Ovary (tissue), 9 donors: ENCODE results near the gene ZNF579. TPM values are rescaled to one million over a fixed set of nuclear protein-coding genes. Genes with fewer than 3 reads are reported as not detected.

Experiments
- DNase-seq, 5 donors: peaks; one replicate each; pipeline ENCODE4 v3.0.0-alpha.2; 2019 to 2020
- H3K27ac ChIP-seq, 2 donors: fragments of 200-600 bp; one replicate each; pipeline versions ENCODE4 v1.5.1 to v1.8.0; 2019 to 2022
- H3K27me3 ChIP-seq: fragments of 200-600 bp; one replicate; pipeline ENCODE4 v1.8.0; 2022
- H3K36me3 ChIP-seq: fragments of 200-600 bp; sonication (generic); one replicate; pipeline ENCODE4 v1.5.1; 2019
- H3K4me1 ChIP-seq: one replicate; pipeline ENCODE4 v1.8.1; 2013; ENCODE audit warnings: mild to moderate bottlenecking, moderate library complexity; ENCODE audit not compliant: insufficient read depth
- H3K4me3 ChIP-seq: fragments of 200-600 bp; sonication (generic); one replicate; pipeline ENCODE4 v1.5.1; 2017
- H3K9me3 ChIP-seq, 2 donors: fragments of 200-600 bp in 1 of 2; sonication (generic) in 1 of 2; one replicate each; pipeline versions ENCODE4 v1.5.1 to v1.8.1; 2013 to 2019; ENCODE audit warnings: mild to moderate bottlenecking in 1 of 2, moderate library complexity in 1 of 2
- EP300 ChIP-seq: sonication (generic); formaldehyde crosslinking; IDR thresholded peaks from one replicate; pipeline ENCODE4 v1.6.1; 2017; ENCODE audit warnings: antibody characterized with exemption
- POLR2A ChIP-seq: fragments of 450-650 bp; IDR thresholded peaks from one replicate; pipeline ENCODE4 v1.6.1; 2017; ENCODE audit warnings: antibody characterized with exemption, mild to moderate bottlenecking, moderate library complexity
- WGBS, 3 donors: extraction: QIAGEN DNeasy Blood & Tissue Kit in 1 of 3; methylation state at CpG; one replicate each; pipeline versions ENCODE4 v1.1.5 to v1.1.7; 2013 to 2017; 5-methylcytosine and 5-hydroxymethylcytosine counted together
- intact Hi-C, 4 donors: fragments of 100-400 bp; cut with DNase I; formaldehyde crosslinking; loops; one replicate each; pipeline versions ENCODE4 v1.11.0 to v1.15.1; 2022 to 2023
- polyA plus RNA-seq, 2 donors: library from polyadenylated mRNA; stranded (reverse); fragments of 200-250 nt in 1 of 2; fragments of 350-450 nt in 1 of 2; fragmentation: Illumina TruSeq in 1 of 2; extraction: RNeasy Lipid Tissue Mini Kit (QIAGEN cat#74804) in 1 of 2; gene quantifications; one replicate each; pipeline ENCODE4 v1.2.3, GENCODE V29; 2013 to 2014
- total RNA-seq, 7 donors: library from RNA; depleted of rRNA in 2 of 7; stranded (reverse); fragments of >200 nt in 2 of 7; fragmentation: NEBNext Ultra II Directional in 3 of 7; extraction: Animal tissue kit (Norgen Biotek cat#: 25700) in 3 of 7; gene quantifications; one replicate each; pipeline versions ENCODE4 v1.1.0 to v1.2.4, GENCODE V29; 2016 to 2023
- TF ChIP-seq, protein P1 (sequence below), 3 donors: fragments of 450-650 bp in 2 of 3; fragments of 200-600 bp in 1 of 3; IDR thresholded peaks; one replicate each; pipeline versions ENCODE4 v1.5.1 to v1.8.0; 2016 to 2022; ENCODE audit warnings: antibody characterized with exemption in 3 of 3, mild to moderate bottlenecking in 1 of 3
- donor health status: DM: no; HTN: no; CAD: no; lungs with moderate emphysema.
- donor health status: DM: no; HTN: no; CAD: no.
- donor health status: Bipolar disorder and iron deficiency.
- donor health status: DM: yes; HTN: yes; CAD: no.
- donor health status: DM: no; HTN: no; CAD: no.
- donor health status: DM: yes; HTN: yes; CAD: no.

Gene ZNF579
- total and polyA plus RNA-seq, 9 donors: 2.7 to 24.4 (median 15.6) TPM

DNA sequence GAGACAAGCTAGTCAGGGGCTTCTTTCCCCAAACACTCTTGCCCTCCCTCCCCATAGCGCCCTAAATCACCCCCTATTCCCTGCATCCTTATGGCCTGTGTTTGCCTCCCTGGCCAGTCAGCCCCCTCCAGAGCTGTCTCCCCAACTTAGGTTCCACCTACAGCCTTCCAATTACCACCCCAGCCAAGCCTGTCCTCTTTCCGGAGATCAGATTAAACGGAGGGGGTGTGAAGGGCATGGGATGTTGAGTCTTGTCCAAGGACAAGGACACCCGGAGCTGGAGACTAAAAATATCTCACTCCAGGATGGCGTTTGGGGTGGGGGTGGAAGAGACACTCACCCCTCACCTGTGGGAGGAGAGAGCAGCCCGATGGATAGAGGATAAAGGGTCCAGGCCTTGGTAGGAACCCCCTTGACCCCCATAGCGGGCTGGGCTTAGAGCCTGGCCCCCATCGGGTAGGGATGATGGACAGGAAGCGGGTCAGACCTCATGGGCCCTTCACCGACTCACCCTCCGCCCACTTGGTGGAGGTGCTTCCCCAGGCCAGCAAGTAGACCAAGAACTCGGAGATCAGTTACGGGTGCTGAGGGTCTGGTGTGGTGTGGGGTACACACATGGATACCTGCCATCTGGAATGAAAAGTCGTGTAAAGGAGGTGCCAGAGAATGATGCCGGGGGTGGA is 30.8 kb upstream of the ZNF579 start:
- DNase-seq: no peak
- Histone ChIP-seq H3K4me1 (peaks cover 2% of the 10 kb centered on the region), H3K27ac (no peak overlapping the region), H3K9me3 (no peaks in the 10 kb centered on the region), H3K36me3 (no peaks in the 10 kb centered on the region), H3K4me3 (no peak overlapping the region), H3K27me3 (no peaks in the 10 kb centered on the region)
- intact Hi-C loops: no loop called here
- TF ChIP-seq EP300 (no peak), POLR2A (no peak)
- TF ChIP-seq, protein P1, sequence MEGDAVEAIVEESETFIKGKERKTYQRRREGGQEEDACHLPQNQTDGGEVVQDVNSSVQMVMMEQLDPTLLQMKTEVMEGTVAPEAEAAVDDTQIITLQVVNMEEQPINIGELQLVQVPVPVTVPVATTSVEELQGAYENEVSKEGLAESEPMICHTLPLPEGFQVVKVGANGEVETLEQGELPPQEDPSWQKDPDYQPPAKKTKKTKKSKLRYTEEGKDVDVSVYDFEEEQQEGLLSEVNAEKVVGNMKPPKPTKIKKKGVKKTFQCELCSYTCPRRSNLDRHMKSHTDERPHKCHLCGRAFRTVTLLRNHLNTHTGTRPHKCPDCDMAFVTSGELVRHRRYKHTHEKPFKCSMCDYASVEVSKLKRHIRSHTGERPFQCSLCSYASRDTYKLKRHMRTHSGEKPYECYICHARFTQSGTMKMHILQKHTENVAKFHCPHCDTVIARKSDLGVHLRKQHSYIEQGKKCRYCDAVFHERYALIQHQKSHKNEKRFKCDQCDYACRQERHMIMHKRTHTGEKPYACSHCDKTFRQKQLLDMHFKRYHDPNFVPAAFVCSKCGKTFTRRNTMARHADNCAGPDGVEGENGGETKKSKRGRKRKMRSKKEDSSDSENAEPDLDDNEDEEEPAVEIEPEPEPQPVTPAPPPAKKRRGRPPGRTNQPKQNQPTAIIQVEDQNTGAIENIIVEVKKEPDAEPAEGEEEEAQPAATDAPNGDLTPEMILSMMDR (IDR thresholded peaks at IDR 0.05): no peak
- 55 to 67% (median 62%) methylated on average over 15 of the region's 15 CpGs for WGBS, 3 donors

DNA sequence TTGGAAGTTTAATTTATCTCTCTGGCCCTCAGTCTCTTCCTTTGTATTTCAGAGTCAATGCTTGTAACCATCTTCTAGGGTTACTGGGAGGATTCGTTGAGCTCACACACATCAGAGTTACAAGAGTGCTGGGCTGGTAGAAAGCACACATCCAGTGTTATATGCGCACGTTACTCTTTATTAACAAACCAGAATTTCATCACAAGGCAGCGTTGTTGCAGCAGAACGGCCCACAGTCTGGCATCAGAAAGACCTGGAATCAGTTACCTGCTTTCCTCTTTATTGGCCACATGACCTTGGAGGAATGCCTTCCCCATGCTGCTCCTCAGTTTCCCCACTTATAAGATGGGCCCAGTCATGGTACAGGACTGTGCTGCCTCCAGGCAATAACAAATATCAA is 28.7 kb upstream of the ZNF579 start:
- TF ChIP-seq POLR2A (no peak), EP300 (no peak)
- TF ChIP-seq, protein P1 (IDR thresholded peaks at IDR 0.05): no peak
- intact Hi-C loops: loop anchor here in 3 of 4 donors (5.0 kb wide), 1 partner anchor 92 kb away; no protein-coding TSS in a partner anchor
- Histone ChIP-seq H3K9me3 (no peaks in the 10 kb centered on the region), H3K4me1 (peaks cover 7% of the 10 kb centered on the region), H3K36me3 (no peaks in the 10 kb centered on the region), H3K27ac (no peak overlapping the region), H3K4me3 (no peak overlapping the region), H3K27me3 (no peaks in the 10 kb centered on the region)
- no peak for DNase-seq
- WGBS, 3 donors: 95 to 96% (median 95%) methylated on average over 5 of the region's 5 CpGs

DNA sequence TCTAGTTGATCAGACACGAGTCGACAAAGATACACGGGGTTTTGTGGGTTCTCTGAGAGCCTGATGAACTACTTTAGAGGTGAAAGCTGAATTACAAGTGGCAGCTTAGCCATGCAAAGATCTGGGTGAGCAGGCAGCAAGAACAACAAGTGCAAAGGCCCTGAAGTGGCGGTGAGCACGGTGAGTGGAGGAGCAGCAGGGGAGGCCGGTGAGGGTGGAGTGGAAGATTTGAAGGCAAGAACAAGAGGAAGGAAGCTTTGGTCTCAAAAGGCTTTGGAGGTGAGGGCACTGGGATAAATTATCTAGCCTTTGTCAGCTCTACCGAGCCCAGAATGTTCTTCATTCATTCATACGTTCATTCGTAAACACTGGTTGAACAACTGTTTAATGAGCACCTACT is 26.2 kb upstream of the ZNF579 start:
- Histone ChIP-seq H3K9me3 (no peaks in the 10 kb centered on the region), H3K4me3 (no peak overlapping the region), H3K36me3 (no peaks in the 10 kb centered on the region), H3K27ac (no peak overlapping the region), H3K27me3 (no peaks in the 10 kb centered on the region), H3K4me1 (peaks cover 8% of the 10 kb centered on the region)
- TF ChIP-seq, protein P1 (IDR thresholded peaks at IDR 0.05): no peak
- TF ChIP-seq EP300 (no peak), POLR2A (no peak)
- no peak for DNase-seq
- intact Hi-C loops: loop anchor here (2.0 to 5.0 kb wide), 2 partner anchors 90 kb away; no protein-coding TSS in a partner anchor
- 63 to 66% (median 64%) methylated on average over 9 of the region's 9 CpGs for WGBS, 3 donors

DNA sequence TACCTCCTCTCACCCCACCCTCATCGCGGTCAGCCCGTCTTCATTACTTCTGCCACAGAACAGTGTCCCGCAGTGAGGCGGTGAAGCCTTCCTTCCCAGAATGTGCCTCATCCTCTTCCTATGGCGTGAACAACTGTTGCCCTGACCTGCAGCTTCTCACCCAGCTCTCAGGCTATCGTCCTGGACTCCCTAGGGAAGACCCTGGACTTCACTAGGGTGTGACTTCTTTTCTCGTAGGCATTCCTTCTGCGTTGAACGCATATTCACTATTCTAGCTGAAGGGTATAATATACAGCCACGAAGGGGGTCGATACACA is 25.8 kb upstream of the ZNF579 start:
- H3K27ac ChIP-seq: peak overlapping the region in 1 of 2 donors; percentile 91
- peak overlapping the region; percentile 73 for H3K4me3 ChIP-seq
- WGBS, 3 donors: 17 to 23% (median 19%) methylated on average over 12 of the region's 12 CpGs
- H3K27me3 ChIP-seq: no peaks in the 10 kb centered on the region
- DNase-seq: no peak
- TF ChIP-seq POLR2A: no peak
- TF ChIP-seq, protein P1 (IDR thresholded peaks at IDR 0.05): no peak
- TF ChIP-seq EP300: no peak
- peaks cover 6% of the 10 kb centered on the region for H3K4me1 ChIP-seq
- no peaks in the 10 kb centered on the region for H3K9me3 ChIP-seq
- intact Hi-C loops: loop anchor here (2.0 to 5.0 kb wide), 2 partner anchors 89 to 90 kb away; no protein-coding TSS in a partner anchor
- H3K36me3 ChIP-seq: no peaks in the 10 kb centered on the region
